Measurements from ENCODE around the gene SRD5A1. TPM values are rescaled to one million over a fixed set of nuclear protein-coding genes. Genes with fewer than 3 reads are reported as not detected.

The SRD5A1 gene
- total RNA-seq, 2 experiments from 2014 or later = 5.2 to 5.4 TPM

DNA sequence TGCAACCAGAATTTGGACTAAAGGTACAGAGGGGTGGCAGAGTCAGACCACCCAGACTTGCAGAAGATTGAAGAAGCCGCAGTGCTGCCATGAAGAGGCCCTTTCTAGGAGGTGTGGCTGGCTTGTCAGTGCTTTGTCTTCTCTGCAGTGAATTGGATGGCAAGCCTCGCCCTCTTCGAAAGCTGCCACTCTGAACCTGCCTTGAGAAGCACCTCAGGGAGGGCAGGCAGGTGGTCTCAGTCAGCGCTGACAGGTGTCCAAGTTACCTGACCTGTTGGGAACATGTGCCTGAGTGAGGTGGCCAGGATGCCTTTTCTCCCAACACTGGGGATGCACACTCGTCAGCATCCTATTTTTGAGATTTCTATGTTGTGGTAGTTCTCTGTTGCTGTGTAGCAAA is 86.2 kb downstream of the SRD5A1 start:
- no peaks in the 10 kb centered on the region for H3K27me3 Mint-ChIP-seq (ENCODE audit: low read depth)
- H3K27ac Mint-ChIP-seq = no peak overlapping the region
- H3K4me1 Mint-ChIP-seq (ENCODE audit: low read depth) = peaks cover 81% of the 10 kb centered on the region
- no peak overlapping the region for H3K4me3 Mint-ChIP-seq
- intact Hi-C loops (cut with micrococcal nuclease) = loop anchor here (10.0 kb wide), 1 partner anchor 1225 kb away; no protein-coding TSS in a partner anchor
- H3K9me3 Mint-ChIP-seq = no peaks in the 10 kb centered on the region
- peaks cover 27% of the 10 kb centered on the region for H3K36me3 Mint-ChIP-seq (ENCODE audit: low read depth)
- CTCF ChIA-PET = no interaction called here
- DNase-seq = no peak

DNA sequence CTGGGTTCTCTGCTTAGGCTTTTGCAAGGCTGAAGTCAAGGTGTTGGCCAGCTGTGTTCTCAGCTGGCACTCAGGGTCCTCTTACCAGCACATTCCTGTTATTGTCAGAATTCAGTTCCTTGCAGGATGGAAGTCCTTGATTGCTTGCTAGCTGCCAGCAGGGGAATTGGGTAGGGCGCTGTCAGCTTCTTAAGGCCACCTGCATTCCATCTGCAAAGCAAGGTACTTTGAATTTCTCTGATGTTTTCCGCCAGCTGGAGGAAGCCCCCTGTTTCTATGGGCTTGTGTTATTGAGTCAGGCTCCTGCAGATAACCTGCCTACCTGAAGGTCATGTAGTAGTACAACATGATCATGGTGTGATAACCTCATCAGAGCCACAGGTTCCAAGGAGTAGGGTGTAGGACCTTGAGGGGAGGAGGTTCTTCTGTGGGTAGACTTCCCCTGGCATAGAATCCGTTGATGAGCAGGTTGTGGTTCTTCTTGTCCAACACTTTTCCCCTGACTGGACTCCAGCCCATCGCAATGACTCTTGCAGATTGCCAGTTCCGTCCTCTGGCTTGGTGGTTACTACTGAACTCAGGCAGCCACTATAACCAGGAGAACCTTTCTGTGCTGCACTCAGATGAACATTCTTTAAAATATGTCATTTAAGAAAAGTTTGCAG is 86.8 kb downstream of the SRD5A1 start:
- DNase-seq = no peak
- CTCF ChIA-PET = no interaction called here
- Mint-ChIP-seq H3K27ac (no peak overlapping the region), H3K4me3 (no peak overlapping the region), H3K27me3 (ENCODE audit: low read depth) (no peaks in the 10 kb centered on the region), H3K36me3 (ENCODE audit: low read depth) (peaks cover 25% of the 10 kb centered on the region), H3K4me1 (ENCODE audit: low read depth) (peaks cover 84% of the 10 kb centered on the region), H3K9me3 (no peaks in the 10 kb centered on the region)
- intact Hi-C loops (cut with micrococcal nuclease) = loop anchor here (10.0 kb wide), 1 partner anchor 1225 kb away; no protein-coding TSS in a partner anchor

DNA sequence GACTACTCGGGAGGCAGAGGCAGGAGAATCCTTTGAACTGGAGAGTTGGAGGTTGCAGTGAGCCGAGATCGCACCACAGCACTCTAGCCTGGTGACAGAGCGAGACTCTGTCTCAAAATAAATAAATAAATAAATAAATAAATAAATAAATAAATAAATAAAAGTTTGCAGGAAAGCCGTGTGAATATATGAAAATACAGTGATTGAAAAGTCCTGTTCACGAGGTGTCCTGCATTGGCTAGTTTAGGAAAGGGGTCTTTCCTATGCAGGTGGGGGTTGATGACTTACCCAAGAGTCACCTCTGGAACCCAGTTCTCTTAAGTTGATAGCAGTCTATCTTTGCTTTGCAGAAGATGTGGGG is 87.3 kb downstream of the SRD5A1 start:
- Mint-ChIP-seq H3K27ac (no peak overlapping the region), H3K4me3 (no peak overlapping the region), H3K9me3 (no peaks in the 10 kb centered on the region), H3K27me3 (ENCODE audit: low read depth) (no peaks in the 10 kb centered on the region), H3K4me1 (ENCODE audit: low read depth) (peaks cover 85% of the 10 kb centered on the region), H3K36me3 (ENCODE audit: low read depth) (peaks cover 29% of the 10 kb centered on the region)
- CTCF ChIA-PET = no interaction called here
- intact Hi-C loops (cut with micrococcal nuclease) = no loop called here
- DNase-seq = no peak

DNA sequence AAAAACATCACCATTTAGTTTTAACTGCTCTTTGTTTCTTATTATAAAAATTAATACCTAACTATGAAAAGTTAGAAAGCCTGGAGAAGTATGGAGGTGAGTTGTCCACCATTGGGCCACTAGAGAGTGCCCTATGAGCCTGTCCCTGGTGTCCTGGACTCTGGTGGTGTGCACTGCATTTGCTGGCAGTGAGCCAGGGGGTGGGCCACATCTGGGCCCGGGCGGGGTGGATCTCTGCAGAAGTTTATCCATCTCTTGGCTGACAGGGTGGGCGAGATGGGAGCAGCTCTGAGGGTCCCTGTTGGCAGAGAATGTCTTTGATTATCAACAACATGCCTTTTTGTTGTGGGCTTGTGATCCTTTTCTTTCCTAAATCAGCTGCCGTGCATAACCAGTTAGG is 88.2 kb downstream of the SRD5A1 start:
- CTCF ChIA-PET = interaction anchor here (1.4 kb wide), 1 partner anchor 15 kb away, joined by 4 read pairs; no protein-coding TSS in a partner anchor
- Mint-ChIP-seq H3K36me3 (ENCODE audit: low read depth) (peaks cover 21% of the 10 kb centered on the region), H3K27ac (no peak overlapping the region), H3K4me1 (ENCODE audit: low read depth) (peaks cover 86% of the 10 kb centered on the region), H3K27me3 (ENCODE audit: low read depth) (no peaks in the 10 kb centered on the region), H3K4me3 (no peak overlapping the region), H3K9me3 (no peaks in the 10 kb centered on the region)
- DNase-seq = no peak
- intact Hi-C loops (cut with micrococcal nuclease) = no loop called here

DNA sequence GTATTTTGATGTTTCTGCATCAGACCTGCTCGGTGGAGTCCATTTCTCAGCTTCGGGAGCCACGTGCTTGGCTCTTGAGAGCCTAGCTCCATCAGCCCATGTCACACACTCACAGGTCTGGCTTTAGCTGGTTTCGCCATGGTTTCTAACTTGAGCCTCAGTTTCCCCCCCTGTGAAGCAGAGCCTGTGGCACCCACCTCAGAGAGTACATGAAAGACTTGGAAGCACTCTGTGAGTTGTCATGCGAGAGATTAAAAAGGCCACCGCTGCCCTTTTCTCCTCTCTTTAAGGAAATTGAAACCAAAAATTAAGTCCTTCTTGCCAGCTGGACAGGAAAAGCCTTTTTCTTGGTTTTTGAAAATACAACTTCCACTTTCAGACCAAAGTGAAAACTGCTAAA is 88.8 kb downstream of the SRD5A1 start:
- Mint-ChIP-seq H3K9me3 (no peaks in the 10 kb centered on the region), H3K4me1 (ENCODE audit: low read depth) (peaks cover 87% of the 10 kb centered on the region), H3K27ac (no peak overlapping the region), H3K4me3 (no peak overlapping the region), H3K27me3 (ENCODE audit: low read depth) (no peaks in the 10 kb centered on the region), H3K36me3 (ENCODE audit: low read depth) (peaks cover 19% of the 10 kb centered on the region)
- no peak for DNase-seq
- intact Hi-C loops (cut with micrococcal nuclease) = no loop called here
- CTCF ChIA-PET = interaction anchor here (1.2 to 1.4 kb wide), 2 partner anchors 10 to 14 kb away, joined by 3 to 4 read pairs; no protein-coding TSS in a partner anchor

DNA sequence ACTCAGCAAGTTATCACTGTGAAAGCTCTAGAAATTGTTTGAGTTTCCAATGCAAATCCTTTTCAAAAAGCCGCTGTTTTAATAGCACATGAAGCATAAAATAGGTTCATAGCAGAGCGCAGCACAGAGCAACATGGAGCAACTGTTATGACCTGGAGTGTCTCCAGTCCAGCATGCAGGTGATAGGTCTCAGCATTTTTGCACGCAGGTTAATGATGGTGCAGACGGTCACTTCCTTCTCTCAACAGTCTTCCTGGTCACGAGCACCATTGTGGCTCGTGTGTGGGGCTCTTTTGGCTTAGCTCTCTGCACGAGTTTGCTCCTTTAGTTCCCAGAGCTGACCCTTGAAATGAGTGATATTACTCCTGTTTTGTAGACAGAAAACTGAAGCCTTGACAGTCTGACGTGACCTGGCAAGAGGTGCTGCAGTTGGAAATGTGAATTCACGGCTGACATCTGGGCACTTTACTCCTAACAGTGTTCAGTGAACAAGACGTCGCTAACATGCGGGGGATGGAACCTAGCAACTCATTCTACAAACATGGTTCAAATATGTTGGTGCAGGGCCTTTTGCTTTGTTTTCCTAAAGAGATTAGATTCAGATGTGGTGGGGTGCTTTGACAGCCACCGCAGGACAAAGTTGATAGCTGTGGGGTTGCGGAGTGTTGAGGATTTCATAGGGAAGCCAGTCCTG is 90.0 kb downstream of the SRD5A1 start:
- H3K4me3 Mint-ChIP-seq = no peak overlapping the region
- intact Hi-C loops (cut with micrococcal nuclease) = loop anchor here (1.0 kb wide), 1 partner anchor 8 kb away; no protein-coding TSS in a partner anchor
- peaks cover 17% of the 10 kb centered on the region for H3K36me3 Mint-ChIP-seq (ENCODE audit: low read depth)
- no peaks in the 10 kb centered on the region for H3K9me3 Mint-ChIP-seq
- H3K4me1 Mint-ChIP-seq (ENCODE audit: low read depth) = peaks cover 87% of the 10 kb centered on the region
- CTCF ChIA-PET = interaction anchor here (1.2 kb wide), 1 partner anchor 9 kb away, joined by 3 read pairs; no protein-coding TSS in a partner anchor
- DNase-seq = no peak
- H3K27ac Mint-ChIP-seq = no peak overlapping the region
- H3K27me3 Mint-ChIP-seq (ENCODE audit: low read depth) = no peaks in the 10 kb centered on the region

DNA sequence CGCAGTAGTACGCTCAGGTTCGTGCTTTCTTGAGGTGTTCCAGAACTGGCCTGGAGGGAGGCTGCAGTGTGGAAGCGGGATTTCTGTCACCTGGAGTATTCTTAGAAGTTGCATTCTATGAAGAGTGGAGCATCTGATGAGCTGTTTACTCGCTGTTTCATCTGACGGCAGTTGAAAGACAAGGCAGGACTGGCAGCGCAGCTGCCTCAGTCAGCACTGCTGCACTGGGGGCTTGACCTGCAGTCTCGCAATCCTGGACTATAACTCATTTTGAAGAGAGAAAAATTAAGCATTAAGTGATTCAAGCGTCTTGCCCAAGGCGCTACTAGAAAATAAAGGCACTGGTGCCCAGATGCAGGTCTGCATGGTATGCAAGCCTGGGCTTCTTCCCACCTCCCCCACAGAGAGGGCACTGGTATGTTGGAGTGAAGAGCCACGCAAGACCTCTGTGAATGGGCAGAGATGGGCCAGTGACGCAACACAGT is 90.6 kb downstream of the SRD5A1 start:
- Mint-ChIP-seq H3K27me3 (ENCODE audit: low read depth) (no peaks in the 10 kb centered on the region), H3K27ac (no peak overlapping the region), H3K9me3 (no peaks in the 10 kb centered on the region), H3K36me3 (ENCODE audit: low read depth) (peaks cover 13% of the 10 kb centered on the region), H3K4me1 (ENCODE audit: low read depth) (peaks cover 84% of the 10 kb centered on the region), H3K4me3 (no peak overlapping the region)
- no peak for DNase-seq
- intact Hi-C loops (cut with micrococcal nuclease) = loop anchor here (1.0 kb wide), 1 partner anchor 9 kb away; no protein-coding TSS in a partner anchor
- CTCF ChIA-PET = no interaction called here

Other genes starting within 250 kb of the SRD5A1 start
- not detected for gene UBE2QL1, start 184.6 kb upstream of the SRD5A1 start, total RNA-seq
- gene NSUN2, start 396 bp upstream of the SRD5A1 start, total RNA-seq = 10 to 100 TPM; 59.0 to 60.5 TPM
- gene TENT4A, start 80.0 kb downstream of the SRD5A1 start, total RNA-seq = 10 to 100 TPM; 30.0 to 30.2 TPM